PC-9 (cell line): ENCODE data around the gene FXYD7.
"Not testable (repeated sequence)": the region's sequence is repeated elsewhere in the genome, so short reads cannot be mapped to it uniquely, and the experiment has no call there.

Experiments
- CTCF ChIP-seq: fragments of 200-600 bp; sonication (generic); conservative IDR thresholded peaks from 2 replicates; pipeline ENCODE4 v1.6.1; 2017; ENCODE audit warnings: mixed run types, antibody characterized with exemption, mild to moderate bottlenecking, moderate library complexity
- EZH2 ChIP-seq: fragments of 200-600 bp; sonication (generic); IDR thresholded peaks from 2 replicates; pipeline ENCODE4 v1.8.0; 2017; ENCODE audit warnings: antibody characterized with exemption, low read depth

DNA sequence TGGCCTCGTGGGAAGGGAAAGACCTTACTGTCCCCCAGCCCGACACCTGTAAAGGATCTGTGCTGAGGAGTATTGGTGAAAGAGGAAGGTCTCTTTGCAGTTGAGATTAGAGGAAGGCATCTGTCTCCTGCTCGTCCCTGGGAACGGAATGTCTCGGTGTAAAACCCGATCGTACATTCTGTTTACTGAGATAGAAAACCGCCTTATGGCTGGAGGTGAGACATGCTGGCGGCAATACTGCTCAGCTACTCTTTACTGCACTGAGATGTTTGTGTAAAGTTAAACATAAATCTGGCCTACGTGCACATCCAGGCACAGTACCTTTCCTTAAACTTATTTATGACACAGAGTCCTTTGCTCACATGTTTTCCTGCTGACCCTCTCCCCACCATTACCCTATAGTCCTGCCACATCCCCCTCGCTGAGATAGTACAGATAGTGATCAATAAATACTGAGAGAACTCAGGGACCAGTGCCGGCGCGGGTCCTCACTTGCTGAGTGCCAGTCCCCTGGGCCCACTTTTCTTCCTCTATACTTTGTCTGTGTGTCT, 13.3 kb upstream of the FXYD7 start:
- TF ChIP-seq CTCF, EZH2: not testable (repeated sequence)
